Measurements from ENCODE around the gene LUZP1. TPM values are rescaled to one million over a fixed set of nuclear protein-coding genes. Genes with fewer than 3 reads are reported as not detected.
A peak's percentile ranks its signal among the peaks of the same experiment; 100 is the strongest.

LUZP1 gene
- total RNA-seq, 1 donor from 2014 or later: 33.0 TPM

- no peak for TF ChIP-seq CTCF (conservative IDR thresholded peaks at IDR 0.05)
- no peak for DNase-seq (ENCODE audit: extremely low spot score, unreplicated experiment)
- peaks cover 13% of the 10 kb centered on the region for H3K36me3 Mint-ChIP-seq
- H3K9me3 Mint-ChIP-seq: peaks cover 3% of the 10 kb centered on the region
- H3K27ac Mint-ChIP-seq: peak overlapping the region; percentile 50
- H3K4me3 Mint-ChIP-seq: no peak overlapping the region
- H3K27me3 Mint-ChIP-seq: no peaks in the 10 kb centered on the region
- H3K4me1 Mint-ChIP-seq (ENCODE audit: unreplicated experiment): peaks cover 35% of the 10 kb centered on the region
Observed at GRCh38 chr1:23101887-23102286, 66.8 kb downstream of the LUZP1 start.

- TF ChIP-seq CTCF (conservative IDR thresholded peaks at IDR 0.05): no peak
- Mint-ChIP-seq H3K36me3 (peaks cover 10% of the 10 kb centered on the region), H3K9me3 (peaks cover 3% of the 10 kb centered on the region), H3K27me3 (no peaks in the 10 kb centered on the region), H3K27ac (no peak overlapping the region), H3K4me3 (no peak overlapping the region), H3K4me1 (ENCODE audit: unreplicated experiment) (peaks cover 35% of the 10 kb centered on the region)
- DNase-seq (ENCODE audit: extremely low spot score, unreplicated experiment): no peak
Observed at GRCh38 chr1:23101101-23101827, 67.4 kb downstream of the LUZP1 start.

GRCh38 chr1:23100074-23100748 lies 68.4 kb downstream of the LUZP1 start:
- Mint-ChIP-seq H3K36me3 (peaks cover 15% of the 10 kb centered on the region), H3K4me3 (no peak overlapping the region), H3K27me3 (no peaks in the 10 kb centered on the region), H3K9me3 (peaks cover 3% of the 10 kb centered on the region), H3K4me1 (ENCODE audit: unreplicated experiment) (peaks cover 35% of the 10 kb centered on the region), H3K27ac (peak overlapping the region; percentile 48)
- TF ChIP-seq CTCF (conservative IDR thresholded peaks at IDR 0.05): no peak
- DNase-seq (ENCODE audit: extremely low spot score, unreplicated experiment): no peak

GRCh38 chr1:23099171-23099536 lies 69.5 kb downstream of the LUZP1 start:
- no peak overlapping the region for H3K4me3 Mint-ChIP-seq
- H3K9me3 Mint-ChIP-seq: peaks cover 3% of the 10 kb centered on the region
- TF ChIP-seq CTCF (conservative IDR thresholded peaks at IDR 0.05): no peak
- peaks cover 35% of the 10 kb centered on the region for H3K4me1 Mint-ChIP-seq (ENCODE audit: unreplicated experiment)
- no peak for DNase-seq (ENCODE audit: extremely low spot score, unreplicated experiment)
- H3K27ac Mint-ChIP-seq: peak overlapping the region; percentile 13
- H3K36me3 Mint-ChIP-seq: peaks cover 11% of the 10 kb centered on the region
- no peaks in the 10 kb centered on the region for H3K27me3 Mint-ChIP-seq

GRCh38 chr1:23098463-23099170 lies 70.0 kb downstream of the LUZP1 start:
- peaks cover 34% of the 10 kb centered on the region for H3K4me1 Mint-ChIP-seq (ENCODE audit: unreplicated experiment)
- no peak for DNase-seq (ENCODE audit: extremely low spot score, unreplicated experiment)
- peak; percentile 94 for TF ChIP-seq CTCF (conservative IDR thresholded peaks at IDR 0.05)
- peak overlapping the region; percentile 13 for H3K27ac Mint-ChIP-seq
- peaks cover 3% of the 10 kb centered on the region for H3K9me3 Mint-ChIP-seq
- H3K36me3 Mint-ChIP-seq: peaks cover 15% of the 10 kb centered on the region
- no peak overlapping the region for H3K4me3 Mint-ChIP-seq
- no peaks in the 10 kb centered on the region for H3K27me3 Mint-ChIP-seq

Data from type B pancreatic cell (in vitro differentiated cells).